GM18526 (cell line): Measurements from ENCODE around the gene GPS1.

ENCODE experiments used
- POLR2A ChIP-seq: IDR thresholded peaks from 3 replicates; pipeline ENCODE4 v1.6.1; 2011; ENCODE audit not compliant: insufficient read length; ENCODE audit errors: extremely low read depth

The GPS1 gene

DNA sequence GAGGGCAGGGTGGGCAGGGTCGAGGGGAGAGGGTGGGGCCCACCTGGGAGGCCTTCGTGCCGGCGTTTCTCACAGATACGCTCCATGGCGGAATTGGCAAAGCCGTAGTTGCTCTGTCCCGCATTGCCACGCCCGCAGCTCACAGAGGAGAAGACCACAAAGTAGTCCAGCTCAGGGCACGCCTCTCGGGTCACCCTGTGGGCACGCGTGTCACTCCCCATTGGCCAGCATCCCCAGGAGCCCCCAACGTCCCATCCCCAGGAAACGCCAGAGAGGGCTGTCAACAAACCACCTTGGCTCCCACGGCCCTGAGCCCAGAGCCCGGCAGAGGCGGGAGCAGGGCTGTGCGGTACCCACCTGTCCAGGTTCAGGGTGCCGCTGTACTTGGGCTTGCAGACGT, 30.3 kb downstream of the GPS1 start:
- no peak for TF ChIP-seq POLR2A

DNA sequence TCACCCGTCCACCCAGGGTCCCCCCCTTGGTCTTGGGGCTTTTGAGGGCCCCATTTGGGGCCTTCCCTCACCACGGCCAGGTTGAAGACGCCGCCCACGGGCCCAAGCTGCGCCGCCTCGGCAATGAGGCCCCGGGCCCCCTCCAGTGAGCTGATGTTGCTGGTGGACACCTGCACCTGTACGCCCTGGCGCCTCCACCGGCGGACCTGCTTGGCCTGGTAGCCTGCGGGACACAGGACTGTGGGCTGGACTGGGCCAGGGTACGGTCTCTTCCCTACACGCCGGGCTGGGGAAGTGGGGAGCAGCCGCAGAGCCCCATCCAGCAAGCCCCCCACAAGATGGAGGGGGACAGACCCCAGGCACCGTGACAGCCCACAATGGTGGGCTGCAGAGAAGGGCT, 30.8 kb downstream of the GPS1 start:
- no peak for TF ChIP-seq POLR2A

DNA sequence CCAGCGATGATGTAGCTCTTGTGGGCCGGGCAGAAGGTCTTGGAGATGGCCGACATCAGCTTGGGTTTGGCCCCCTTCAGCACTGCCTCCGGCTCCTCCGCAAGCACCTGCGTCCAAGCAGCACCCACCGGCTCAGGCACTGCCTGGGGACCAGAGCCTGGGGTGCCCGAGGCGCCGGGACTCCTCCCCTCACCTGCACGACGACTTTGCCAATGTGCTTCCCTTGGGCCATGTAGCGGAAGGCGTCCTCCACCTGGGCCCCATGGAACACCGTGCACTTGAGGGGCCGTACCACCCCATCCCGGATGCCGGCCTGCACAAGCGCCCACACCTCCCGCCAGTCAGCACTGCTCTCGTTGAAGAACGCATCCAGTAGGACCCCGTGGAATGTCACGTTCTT, 31.3 kb downstream of the GPS1 start:
- TF ChIP-seq POLR2A: no peak

DNA sequence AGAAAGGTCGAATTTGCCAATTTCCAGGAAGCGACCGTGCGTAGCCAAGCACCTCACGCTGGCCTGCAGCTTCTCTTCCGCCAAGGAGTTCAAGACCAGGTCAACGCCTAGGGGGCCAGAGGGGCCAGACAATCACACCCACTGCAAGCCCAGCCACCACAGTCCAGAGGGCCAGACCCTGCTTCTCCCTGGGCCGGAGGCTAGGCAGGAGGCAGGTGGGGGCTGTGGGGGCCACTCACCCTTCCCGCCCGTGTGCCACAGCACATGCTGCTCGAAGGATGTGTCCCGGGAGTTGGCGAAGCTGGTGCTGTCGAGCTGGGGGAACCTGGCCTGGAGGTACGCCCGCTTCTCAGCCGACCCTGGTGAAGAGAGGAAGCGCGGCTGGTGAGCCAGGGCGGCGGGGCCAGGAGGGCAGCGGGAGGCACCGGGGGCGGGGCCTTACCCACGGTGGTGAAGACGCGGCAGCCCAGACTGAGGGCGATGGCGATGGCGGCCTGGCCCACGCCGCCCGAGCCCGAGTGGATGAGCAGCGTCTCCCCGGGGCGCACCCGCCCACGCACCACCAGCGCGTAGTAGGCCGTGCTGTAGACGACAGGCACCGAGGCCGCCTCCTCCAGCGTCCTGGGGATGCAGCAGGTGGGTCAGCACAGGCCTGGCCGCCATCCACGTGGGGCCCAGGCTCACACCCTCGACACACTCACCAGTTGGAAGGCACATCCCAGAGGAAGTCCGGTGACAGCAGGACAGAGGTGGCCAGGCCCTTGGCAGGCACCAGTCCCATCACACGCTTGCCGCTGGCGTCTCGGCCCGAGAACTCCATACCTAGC, 32.0 kb downstream of the GPS1 start:
- TF ChIP-seq POLR2A: no peak

GRCh38 chr17:82084373-82085030, 32.8 kb downstream of the GPS1 start:
- TF ChIP-seq POLR2A: no peak

- TF ChIP-seq POLR2A: no peak
Observed at GRCh38 chr17:82085031-82085861, 33.5 kb downstream of the GPS1 start.

DNA sequence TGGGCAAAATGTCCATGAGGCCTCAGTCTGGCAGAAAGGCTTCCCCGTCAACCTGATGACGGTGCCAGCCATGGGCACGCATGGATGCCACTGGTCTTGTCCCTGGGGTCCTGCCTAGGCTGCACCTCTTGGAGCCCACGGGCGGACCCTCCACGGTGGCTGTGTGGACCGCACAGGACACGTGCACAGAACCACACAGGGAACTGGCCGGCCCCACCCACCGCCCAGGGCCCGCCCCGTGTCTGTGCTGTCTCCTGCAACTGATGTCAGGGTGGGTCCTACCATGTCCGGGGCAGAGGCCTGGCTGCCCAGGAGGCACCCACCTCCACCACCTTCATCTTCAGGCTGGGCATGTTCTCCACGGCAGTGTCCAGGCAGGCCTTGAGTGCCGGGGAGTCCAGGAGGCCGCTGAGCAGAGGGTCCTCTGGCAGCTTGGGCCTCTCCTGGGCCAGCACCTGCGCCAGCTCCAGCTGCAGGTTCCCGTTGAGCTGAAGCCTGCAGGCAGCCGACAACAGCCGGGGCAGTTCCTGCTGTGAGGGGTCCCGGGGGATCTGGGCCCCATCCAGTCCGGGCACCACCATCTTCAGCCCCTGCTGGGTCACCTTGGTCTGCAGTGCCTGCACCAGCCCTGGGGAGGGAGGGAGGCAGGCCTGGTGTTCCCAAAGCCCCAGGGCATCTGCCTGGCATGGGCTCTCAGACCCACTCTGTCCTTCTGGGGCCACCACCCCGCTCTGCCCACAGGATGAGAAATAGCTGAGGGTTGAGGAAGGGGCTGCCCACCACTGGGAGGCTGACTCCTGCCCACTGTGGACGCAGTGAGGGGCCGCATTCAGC, 34.5 kb downstream of the GPS1 start:
- no peak for TF ChIP-seq POLR2A

- TF ChIP-seq POLR2A: no peak
Observed at GRCh38 chr17:82086941-82087906, 35.5 kb downstream of the GPS1 start.

DNA sequence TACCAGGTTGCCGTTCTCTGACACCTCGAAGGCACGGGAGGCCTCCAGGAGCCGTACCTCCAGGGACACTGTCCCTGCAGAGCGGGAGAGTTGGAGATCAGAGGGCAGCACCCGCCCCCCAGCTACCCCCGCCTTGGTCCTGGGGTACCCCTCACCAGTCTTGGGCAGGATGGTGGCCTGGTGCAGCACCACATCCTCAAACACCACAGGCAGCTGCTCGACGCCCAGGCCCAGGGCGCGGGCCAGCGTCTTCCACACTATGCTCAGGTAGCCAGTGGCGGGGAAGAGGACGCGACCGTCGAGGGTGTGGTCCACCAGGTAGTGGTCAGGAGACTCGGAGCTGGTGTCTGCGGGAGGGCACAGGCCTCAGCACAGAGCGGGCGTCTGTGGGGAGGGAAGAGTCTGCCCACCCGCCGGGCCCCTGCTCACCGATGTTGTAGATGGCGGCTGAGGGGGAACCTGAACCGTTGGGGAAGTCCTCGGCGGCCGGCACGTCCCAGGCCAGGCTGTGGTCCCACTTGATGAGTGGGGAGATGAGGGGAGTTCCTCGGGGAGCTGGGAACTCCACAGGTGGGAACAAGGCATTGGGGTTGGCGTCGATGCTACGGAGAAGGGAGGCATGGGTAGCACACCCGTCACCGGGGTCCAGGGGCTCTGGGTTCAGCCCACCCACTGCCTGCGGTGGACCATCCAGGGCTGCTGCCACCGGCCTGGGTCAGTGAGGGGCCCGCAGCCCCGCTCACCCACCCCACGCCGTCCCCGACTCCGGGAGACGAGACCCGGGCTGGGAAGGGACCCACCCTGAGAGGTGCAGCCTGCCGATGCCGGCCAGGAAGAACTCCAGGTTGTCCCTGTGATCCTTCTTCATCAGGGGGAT, 36.5 kb downstream of the GPS1 start:
- no peak for TF ChIP-seq POLR2A

- no peak for TF ChIP-seq POLR2A
Observed at GRCh38 chr17:82088838-82089722, 37.4 kb downstream of the GPS1 start.

GRCh38 chr17:82089723-82090548, 38.2 kb downstream of the GPS1 start:
- no peak for TF ChIP-seq POLR2A
